ENCODE data around the gene ARVCF.

The ARVCF gene

GRCh38 chr22:20054485-20054884, 37.9 kb upstream of the ARVCF start:
- H3K18ac ChIP-seq (ENCODE audit: low read length) = no peak overlapping the region
- no peak overlapping the region for H3K4me2 ChIP-seq (ENCODE audit: low read length)
- H3K14ac ChIP-seq (ENCODE audit: low read length) = no peak overlapping the region
- H3K36me3 ChIP-seq (ENCODE audit: control insufficient read depth in 1 of 2, insufficient read depth in 2 of 2, low read length in 2 of 2) = peaks cover 44 to 48% of the 10 kb centered on the region in 2 experiments
- no peak overlapping the region for H4K12ac ChIP-seq (ENCODE audit: low read depth, low read length)
- no peaks in the 10 kb centered on the region for H3K79me1 ChIP-seq (ENCODE audit: low read length)
- H3K4ac ChIP-seq (ENCODE audit: low read depth, low read length) = no peak overlapping the region
- H4K8ac ChIP-seq (ENCODE audit: low read depth, low read length) = no peak overlapping the region
- H3K9me3 ChIP-seq (ENCODE audit: insufficient read depth, low read depth, low read length) = no peaks in the 10 kb centered on the region
- H2AK5ac ChIP-seq (ENCODE audit: low read length) = no peak overlapping the region
- H3K79me2 ChIP-seq (ENCODE audit: control insufficient read depth, insufficient read depth, low read length, poor library complexity) = no peaks in the 10 kb centered on the region
- H3K23ac ChIP-seq (ENCODE audit: low read length) = no peak overlapping the region
- no peak overlapping the region for H3K4me3 ChIP-seq (ENCODE audit: low read depth, low read length)
- no peaks in the 10 kb centered on the region for H3K4me1 ChIP-seq (ENCODE audit: control insufficient read depth in 1 of 2, insufficient read depth in 2 of 2, low read length in 2 of 2)
- no peak for DNase-seq
- no peak overlapping the region for H4K91ac ChIP-seq (ENCODE audit: low read depth, low read length)
- no peak overlapping the region for H3K27ac ChIP-seq (ENCODE audit: low read depth, low read length)
- no peak overlapping the region for H3K9ac ChIP-seq (ENCODE audit: low read length)
- no peak overlapping the region for H2BK12ac ChIP-seq (ENCODE audit: low read length)
- H2AFZ ChIP-seq (ENCODE audit: insufficient read depth, low read length, poor library complexity) = no peak overlapping the region
- no peak overlapping the region for H2BK120ac ChIP-seq (ENCODE audit: insufficient read depth, low read length, poor library complexity)
- H2BK5ac ChIP-seq (ENCODE audit: low read depth, low read length, poor library complexity) = no peak overlapping the region
- H3K27me3 ChIP-seq (ENCODE audit: insufficient read depth, low read length) = no peaks in the 10 kb centered on the region
- no CpG with 5 or more reads among the region's 6 CpGs for WGBS (ENCODE audit: extremely low coverage, insufficient coverage, insufficient read length)

- no peak overlapping the region for H3K23ac ChIP-seq (ENCODE audit: low read length)
- H4K8ac ChIP-seq (ENCODE audit: low read depth, low read length) = no peak overlapping the region
- H3K18ac ChIP-seq (ENCODE audit: low read length) = no peak overlapping the region
- no peak overlapping the region for H3K9ac ChIP-seq (ENCODE audit: low read length)
- DNase-seq = no peak
- H3K14ac ChIP-seq (ENCODE audit: low read length) = no peak overlapping the region
- no peaks in the 10 kb centered on the region for H3K79me1 ChIP-seq (ENCODE audit: low read length)
- H2BK120ac ChIP-seq (ENCODE audit: insufficient read depth, low read length, poor library complexity) = no peak overlapping the region
- H4K12ac ChIP-seq (ENCODE audit: low read depth, low read length) = no peak overlapping the region
- no peak overlapping the region for H2BK12ac ChIP-seq (ENCODE audit: low read length)
- no peak overlapping the region for H3K27ac ChIP-seq (ENCODE audit: low read depth, low read length)
- no CpG with 5 or more reads among the region's 12 CpGs for WGBS (ENCODE audit: extremely low coverage, insufficient coverage, insufficient read length)
- peaks cover 44 to 45% of the 10 kb centered on the region in 2 experiments for H3K36me3 ChIP-seq (ENCODE audit: control insufficient read depth in 1 of 2, insufficient read depth in 2 of 2, low read length in 2 of 2)
- H3K4me1 ChIP-seq (ENCODE audit: control insufficient read depth in 1 of 2, insufficient read depth in 2 of 2, low read length in 2 of 2) = no peaks in the 10 kb centered on the region
- H4K91ac ChIP-seq (ENCODE audit: low read depth, low read length) = no peak overlapping the region
- H2BK5ac ChIP-seq (ENCODE audit: low read depth, low read length, poor library complexity) = no peak overlapping the region
- H3K27me3 ChIP-seq (ENCODE audit: insufficient read depth, low read length) = no peaks in the 10 kb centered on the region
- no peaks in the 10 kb centered on the region for H3K9me3 ChIP-seq (ENCODE audit: insufficient read depth, low read depth, low read length)
- no peak overlapping the region for H3K4me2 ChIP-seq (ENCODE audit: low read length)
- no peak overlapping the region for H3K4ac ChIP-seq (ENCODE audit: low read depth, low read length)
- H3K79me2 ChIP-seq (ENCODE audit: control insufficient read depth, insufficient read depth, low read length, poor library complexity) = no peaks in the 10 kb centered on the region
- H2AFZ ChIP-seq (ENCODE audit: insufficient read depth, low read length, poor library complexity) = no peak overlapping the region
- H3K4me3 ChIP-seq (ENCODE audit: low read depth, low read length) = no peak overlapping the region
- no peak overlapping the region for H2AK5ac ChIP-seq (ENCODE audit: low read length)
Measured at GRCh38 chr22:20054034-20054427, 37.4 kb upstream of the ARVCF start.

GRCh38 chr22:20053407-20054033, 36.9 kb upstream of the ARVCF start:
- WGBS (ENCODE audit: extremely low coverage, insufficient coverage, insufficient read length) = no CpG with 5 or more reads among the region's 14 CpGs
- Histone ChIP-seq H3K23ac (ENCODE audit: low read length) (no peak overlapping the region), H3K14ac (ENCODE audit: low read length) (no peak overlapping the region), H3K36me3 (ENCODE audit: control insufficient read depth in 1 of 2, insufficient read depth in 2 of 2, low read length in 2 of 2) (peaks cover 44 to 45% of the 10 kb centered on the region in 2 experiments), H3K4ac (ENCODE audit: low read depth, low read length) (no peak overlapping the region), H3K18ac (ENCODE audit: low read length) (no peak overlapping the region), H3K4me2 (ENCODE audit: low read length) (no peak overlapping the region), H4K8ac (ENCODE audit: low read depth, low read length) (no peak overlapping the region), H2AK5ac (ENCODE audit: low read length) (no peak overlapping the region), H2BK12ac (ENCODE audit: low read length) (no peak overlapping the region), H3K4me1 (ENCODE audit: control insufficient read depth in 1 of 2, insufficient read depth in 2 of 2, low read length in 2 of 2) (no peaks in the 10 kb centered on the region), H3K79me2 (ENCODE audit: control insufficient read depth, insufficient read depth, low read length, poor library complexity) (no peaks in the 10 kb centered on the region), H3K4me3 (ENCODE audit: low read depth, low read length) (no peak overlapping the region), H3K27me3 (ENCODE audit: insufficient read depth, low read length) (no peaks in the 10 kb centered on the region), H4K91ac (ENCODE audit: low read depth, low read length) (no peak overlapping the region), H3K9ac (ENCODE audit: low read length) (no peak overlapping the region), H2AFZ (ENCODE audit: insufficient read depth, low read length, poor library complexity) (no peak overlapping the region), H2BK120ac (ENCODE audit: insufficient read depth, low read length, poor library complexity) (no peak overlapping the region), H3K79me1 (ENCODE audit: low read length) (no peaks in the 10 kb centered on the region), H3K9me3 (ENCODE audit: insufficient read depth, low read depth, low read length) (no peaks in the 10 kb centered on the region), H4K12ac (ENCODE audit: low read depth, low read length) (no peak overlapping the region), H2BK5ac (ENCODE audit: low read depth, low read length, poor library complexity) (no peak overlapping the region), H3K27ac (ENCODE audit: low read depth, low read length) (no peak overlapping the region)
- DNase-seq = no peak

- Histone ChIP-seq H3K79me2 (ENCODE audit: control insufficient read depth, insufficient read depth, low read length, poor library complexity) (no peaks in the 10 kb centered on the region), H3K23ac (ENCODE audit: low read length) (no peak overlapping the region), H4K91ac (ENCODE audit: low read depth, low read length) (no peak overlapping the region), H3K79me1 (ENCODE audit: low read length) (no peaks in the 10 kb centered on the region), H3K36me3 (ENCODE audit: control insufficient read depth in 1 of 2, insufficient read depth in 2 of 2, low read length in 2 of 2) (peaks cover 45 to 46% of the 10 kb centered on the region in 2 experiments), H4K8ac (ENCODE audit: low read depth, low read length) (no peak overlapping the region), H3K9me3 (ENCODE audit: insufficient read depth, low read depth, low read length) (no peaks in the 10 kb centered on the region), H3K27ac (ENCODE audit: low read depth, low read length) (no peak overlapping the region), H4K12ac (ENCODE audit: low read depth, low read length) (no peak overlapping the region), H3K4me3 (ENCODE audit: low read depth, low read length) (peak overlapping the region; percentile 7), H2BK120ac (ENCODE audit: insufficient read depth, low read length, poor library complexity) (no peak overlapping the region), H3K4me1 (ENCODE audit: control insufficient read depth in 1 of 2, insufficient read depth in 2 of 2, low read length in 2 of 2) (no peaks in the 10 kb centered on the region), H2AFZ (ENCODE audit: insufficient read depth, low read length, poor library complexity) (no peak overlapping the region), H3K4me2 (ENCODE audit: low read length) (no peak overlapping the region), H3K4ac (ENCODE audit: low read depth, low read length) (no peak overlapping the region), H2AK5ac (ENCODE audit: low read length) (no peak overlapping the region), H3K9ac (ENCODE audit: low read length) (no peak overlapping the region), H3K27me3 (ENCODE audit: insufficient read depth, low read length) (no peaks in the 10 kb centered on the region), H2BK12ac (ENCODE audit: low read length) (no peak overlapping the region), H3K18ac (ENCODE audit: low read length) (no peak overlapping the region), H3K14ac (ENCODE audit: low read length) (no peak overlapping the region), H2BK5ac (ENCODE audit: low read depth, low read length, poor library complexity) (no peak overlapping the region)
- no CpG with 5 or more reads among the region's 26 CpGs for WGBS (ENCODE audit: extremely low coverage, insufficient coverage, insufficient read length)
- no peak for DNase-seq
Measured at GRCh38 chr22:20052309-20053259, 36.0 kb upstream of the ARVCF start.
